ENCODE data around the gene CTDSP1. TPM values are rescaled to one million over a fixed set of nuclear protein-coding genes. Genes with fewer than 3 reads are reported as not detected.

The CTDSP1 gene
- total RNA-seq, 4 donors from 2014 or later = 122 to 164 (median 140) TPM

DNA sequence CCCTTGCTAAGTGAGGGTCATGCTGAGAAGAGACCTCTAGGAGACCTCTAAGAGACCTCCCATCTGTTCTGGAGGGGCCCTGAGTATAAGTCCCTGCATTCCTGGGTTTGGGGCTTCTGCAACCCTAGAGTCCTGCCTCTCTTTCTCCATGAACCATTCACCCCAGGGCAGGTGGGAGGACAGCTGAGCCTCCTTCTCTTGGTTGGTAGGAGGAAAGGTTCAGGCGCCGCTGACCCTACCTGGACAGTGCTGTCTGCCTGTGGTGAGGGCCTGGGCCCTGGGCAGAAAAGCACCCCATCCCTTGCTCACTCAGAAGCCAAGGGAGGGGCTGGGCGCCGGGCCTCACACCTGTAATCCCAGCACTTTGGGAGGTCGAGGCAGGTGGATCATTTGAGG, 18.7 kb downstream of the CTDSP1 start:
- no peak for DNase-seq (ENCODE audit: low spot score in 2 of 2)
- no peak overlapping the region for H3K27ac ChIP-seq
- no peaks in the 10 kb centered on the region for H3K36me3 ChIP-seq
- TF ChIP-seq EP300 (IDR thresholded peaks at IDR 0.05) (no peak), POLR2A (IDR thresholded peaks at IDR 0.05) (no peak)
- TF ChIP-seq, protein P1, sequence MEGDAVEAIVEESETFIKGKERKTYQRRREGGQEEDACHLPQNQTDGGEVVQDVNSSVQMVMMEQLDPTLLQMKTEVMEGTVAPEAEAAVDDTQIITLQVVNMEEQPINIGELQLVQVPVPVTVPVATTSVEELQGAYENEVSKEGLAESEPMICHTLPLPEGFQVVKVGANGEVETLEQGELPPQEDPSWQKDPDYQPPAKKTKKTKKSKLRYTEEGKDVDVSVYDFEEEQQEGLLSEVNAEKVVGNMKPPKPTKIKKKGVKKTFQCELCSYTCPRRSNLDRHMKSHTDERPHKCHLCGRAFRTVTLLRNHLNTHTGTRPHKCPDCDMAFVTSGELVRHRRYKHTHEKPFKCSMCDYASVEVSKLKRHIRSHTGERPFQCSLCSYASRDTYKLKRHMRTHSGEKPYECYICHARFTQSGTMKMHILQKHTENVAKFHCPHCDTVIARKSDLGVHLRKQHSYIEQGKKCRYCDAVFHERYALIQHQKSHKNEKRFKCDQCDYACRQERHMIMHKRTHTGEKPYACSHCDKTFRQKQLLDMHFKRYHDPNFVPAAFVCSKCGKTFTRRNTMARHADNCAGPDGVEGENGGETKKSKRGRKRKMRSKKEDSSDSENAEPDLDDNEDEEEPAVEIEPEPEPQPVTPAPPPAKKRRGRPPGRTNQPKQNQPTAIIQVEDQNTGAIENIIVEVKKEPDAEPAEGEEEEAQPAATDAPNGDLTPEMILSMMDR (IDR thresholded peaks at IDR 0.05) = no peak
- H3K4me3 ChIP-seq = no peak overlapping the region
- H3K4me1 ChIP-seq = no peaks in the 10 kb centered on the region
- no peaks in the 10 kb centered on the region for H3K27me3 ChIP-seq
- H3K9me3 ChIP-seq = no peaks in the 10 kb centered on the region
- 94 to 100% methylated on average over 2 to 5 of the region's 5 CpGs for WGBS, 2 donors

DNA sequence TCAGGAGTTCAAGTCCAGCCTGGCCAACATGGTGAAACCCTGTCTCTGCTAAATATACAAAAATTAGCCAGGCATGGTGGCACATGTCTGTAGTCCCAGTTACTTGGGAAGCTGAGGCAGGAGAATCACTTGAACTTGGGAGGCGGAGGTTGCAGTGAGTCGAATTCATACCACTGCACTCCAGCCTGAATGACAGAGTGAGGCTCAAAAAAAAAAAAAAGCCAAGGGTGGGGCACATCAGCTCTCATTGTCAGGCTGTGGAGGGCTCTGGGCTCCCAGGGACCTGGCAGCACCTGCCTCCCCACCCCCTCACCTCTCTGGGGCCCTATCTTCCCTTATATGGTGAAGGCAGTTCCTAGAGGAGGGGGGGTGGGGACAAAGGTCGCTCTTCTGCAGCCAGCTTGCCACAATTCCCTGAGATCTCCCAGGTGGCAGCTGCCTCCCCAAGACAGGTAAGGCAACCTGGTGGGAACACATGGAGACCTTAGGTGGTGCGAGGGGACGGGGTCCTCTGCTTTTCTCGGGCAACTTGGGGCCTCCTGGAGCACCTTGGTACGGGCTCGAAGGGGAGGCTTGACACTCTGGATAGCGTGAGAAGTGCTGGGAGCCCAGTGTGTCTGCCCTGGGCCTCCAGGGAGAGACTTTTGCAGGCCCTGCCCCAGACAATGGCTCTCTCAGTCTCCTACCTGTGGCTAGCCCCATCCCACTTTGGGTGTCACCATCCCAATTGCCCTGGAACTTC, 19.2 kb downstream of the CTDSP1 start, which contains the start of gene VIL1:
VIL1 (plus strand) TSS at position 407 of the 742 bp plus-strand sequence. CDS start 4,656 bp downstream, outside the sequence.
- no peak for TF ChIP-seq POLR2A (IDR thresholded peaks at IDR 0.05)
- TF ChIP-seq, protein P1 (IDR thresholded peaks at IDR 0.05) = no peak
- no peak for TF ChIP-seq EP300 (IDR thresholded peaks at IDR 0.05)

DNA sequence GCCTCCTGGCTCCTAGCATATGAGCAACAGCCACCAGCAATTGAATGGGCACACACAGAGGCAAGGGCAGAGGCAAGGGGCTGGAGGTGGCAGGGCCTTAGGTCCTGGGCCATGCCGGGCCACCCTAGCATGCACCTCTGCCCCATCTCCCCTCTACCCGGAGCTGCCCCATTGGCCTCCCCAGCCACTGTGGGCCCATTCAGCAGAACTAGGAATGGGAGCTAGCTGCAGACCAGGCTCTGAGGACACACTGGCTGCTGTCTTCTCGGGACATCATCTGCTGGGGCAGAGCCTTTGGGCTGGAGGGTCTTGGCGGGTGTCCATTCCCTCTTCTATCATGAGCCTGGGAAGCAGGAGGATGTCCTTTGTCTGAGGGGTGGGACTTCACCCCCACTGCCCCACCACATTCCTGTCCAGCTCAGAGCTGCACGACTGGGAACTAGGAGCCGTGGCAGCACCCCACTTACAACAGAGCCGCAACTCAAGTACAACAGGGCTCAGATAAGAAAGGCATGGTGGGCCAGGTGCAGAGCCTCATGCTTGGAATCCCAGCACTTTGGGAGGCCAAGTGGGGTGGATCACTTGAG, 20.1 kb downstream of the CTDSP1 start:
- WGBS, 2 donors = 82 to 83% methylated on average over 4 to 7 of the region's 7 CpGs
- peak overlapping the region in 1 of 4 donors; percentile 40 for H3K27ac ChIP-seq
- TF ChIP-seq POLR2A (IDR thresholded peaks at IDR 0.05) (no peak), EP300 (IDR thresholded peaks at IDR 0.05) (no peak)
- TF ChIP-seq, protein P1 (IDR thresholded peaks at IDR 0.05) = no peak

More for the DNA sequence above, 19.2 kb downstream of the CTDSP1 start, which contains the start of gene VIL1:
- Histone ChIP-seq H3K36me3 (no peaks in the 10 kb centered on the region), H3K27ac (peak within 1 kb of the TSS in 1 of 4 donors; percentile 40), H3K4me1 (no peaks in the 10 kb centered on the region), H3K27me3 (no peaks in the 10 kb centered on the region), H3K9me3 (no peaks in the 10 kb centered on the region), H3K4me3 (peak within 1 kb of the TSS in 1 of 4 donors; percentile 12)
- DNase-seq (ENCODE audit: low spot score in 2 of 2) = no peak
- 82 to 83% methylated on average over 5 to 9 of the region's 9 CpGs for WGBS, 2 donors

DNA sequence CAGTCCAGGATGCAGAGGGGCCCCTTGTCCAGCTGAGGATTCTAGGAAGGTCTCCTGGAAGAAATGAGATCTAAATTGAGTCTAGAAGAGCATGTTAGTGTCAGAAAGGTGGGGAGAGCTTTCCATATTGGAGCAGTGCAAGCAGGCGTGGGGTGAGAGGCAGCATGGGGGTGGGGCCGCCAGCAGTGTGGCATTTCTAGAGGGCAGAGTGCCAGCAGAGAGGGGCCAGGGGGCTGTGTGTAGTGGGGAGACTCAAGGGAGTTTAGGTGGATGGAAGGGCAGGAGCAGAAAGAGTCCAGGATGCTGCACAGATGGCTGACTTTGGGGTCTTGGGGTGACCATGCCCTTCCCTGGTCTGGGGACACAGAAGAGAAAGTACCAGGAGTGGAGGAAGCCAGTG, 21.4 kb downstream of the CTDSP1 start:
- 66 to 69% methylated on average over 2 of the region's 2 CpGs for WGBS, 2 donors
- Histone ChIP-seq H3K9me3 (no peaks in the 10 kb centered on the region), H3K27me3 (no peaks in the 10 kb centered on the region), H3K27ac (peak overlapping the region in 1 of 4 donors; percentile 40), H3K4me1 (no peaks in the 10 kb centered on the region), H3K36me3 (no peaks in the 10 kb centered on the region), H3K4me3 (no peak overlapping the region)
- no peak for DNase-seq (ENCODE audit: low spot score in 2 of 2)
- TF ChIP-seq POLR2A (IDR thresholded peaks at IDR 0.05) (no peak), EP300 (IDR thresholded peaks at IDR 0.05) (no peak)
- TF ChIP-seq, protein P1 (IDR thresholded peaks at IDR 0.05) = no peak

More for the DNA sequence above, 20.1 kb downstream of the CTDSP1 start:
- H3K4me1 ChIP-seq = no peaks in the 10 kb centered on the region
- DNase-seq (ENCODE audit: low spot score in 2 of 2) = no peak
- peak overlapping the region in 1 of 4 donors; percentile 12 for H3K4me3 ChIP-seq
- H3K9me3 ChIP-seq = no peaks in the 10 kb centered on the region
- no peaks in the 10 kb centered on the region for H3K27me3 ChIP-seq
- H3K36me3 ChIP-seq = no peaks in the 10 kb centered on the region

Data from tibial nerve (tissue), 4 donors.